IMR-90 (cell line): ENCODE measurements around the gene KRIT1.

Source experiments
- BHLHE40 ChIP-seq: fragments of 150-350 bp; IDR thresholded peaks from 2 replicates; pipeline ENCODE4 v1.6.1; 2016; ENCODE audit warnings: mild to moderate bottlenecking, low read depth, low read length
- MAZ ChIP-seq: IDR thresholded peaks from 2 replicates; pipeline ENCODE4 v1.6.1; 2012; ENCODE audit warnings: low read depth, mild to moderate bottlenecking, low read length, improper control_type of control experiment, moderate library complexity, borderline replicate concordance
- MXI1 ChIP-seq: IDR thresholded peaks from 2 replicates; pipeline ENCODE4 v1.6.1; 2012; ENCODE audit warnings: low read depth, mild to moderate bottlenecking, low read length, moderate library complexity, borderline replicate concordance
- POLR2A ChIP-seq: IDR thresholded peaks from 2 replicates; pipeline ENCODE4 v1.6.1; 2012; ENCODE audit warnings: mild to moderate bottlenecking, low read depth, low read length
- RAD21 ChIP-seq: IDR thresholded peaks from 2 replicates; pipeline ENCODE4 v1.6.1; 2012; ENCODE audit warnings: low read length, improper control_type of control experiment
- SMC3 ChIP-seq: fragments of 150-350 bp; IDR thresholded peaks from 2 replicates; pipeline ENCODE4 v1.6.1; 2016; ENCODE audit warnings: low read depth, mild to moderate bottlenecking, antibody characterized with exemption, low read length, moderate library complexity
- TF ChIP-seq, protein P1 (sequence below): fragments of 150-350 bp; IDR thresholded peaks from 2 replicates; pipeline ENCODE4 v1.6.1; 2016; ENCODE audit warnings: low read depth, mild to moderate bottlenecking, low read length, moderate library complexity, borderline replicate concordance
- TF ChIP-seq, protein P2 (sequence below): conservative IDR thresholded peaks from 2 replicates; pipeline ENCODE4 v1.5.1; 2012; ENCODE audit warnings: mild to moderate bottlenecking, low read depth, low read length, improper control_type of control experiment
- TF ChIP-seq, protein P3 (sequence below): fragments of 150-350 bp; IDR thresholded peaks from 2 replicates; pipeline ENCODE4 v1.6.1; 2017; ENCODE audit warnings: mild to moderate bottlenecking, antibody characterized with exemption, low read length, low read depth

DNA sequence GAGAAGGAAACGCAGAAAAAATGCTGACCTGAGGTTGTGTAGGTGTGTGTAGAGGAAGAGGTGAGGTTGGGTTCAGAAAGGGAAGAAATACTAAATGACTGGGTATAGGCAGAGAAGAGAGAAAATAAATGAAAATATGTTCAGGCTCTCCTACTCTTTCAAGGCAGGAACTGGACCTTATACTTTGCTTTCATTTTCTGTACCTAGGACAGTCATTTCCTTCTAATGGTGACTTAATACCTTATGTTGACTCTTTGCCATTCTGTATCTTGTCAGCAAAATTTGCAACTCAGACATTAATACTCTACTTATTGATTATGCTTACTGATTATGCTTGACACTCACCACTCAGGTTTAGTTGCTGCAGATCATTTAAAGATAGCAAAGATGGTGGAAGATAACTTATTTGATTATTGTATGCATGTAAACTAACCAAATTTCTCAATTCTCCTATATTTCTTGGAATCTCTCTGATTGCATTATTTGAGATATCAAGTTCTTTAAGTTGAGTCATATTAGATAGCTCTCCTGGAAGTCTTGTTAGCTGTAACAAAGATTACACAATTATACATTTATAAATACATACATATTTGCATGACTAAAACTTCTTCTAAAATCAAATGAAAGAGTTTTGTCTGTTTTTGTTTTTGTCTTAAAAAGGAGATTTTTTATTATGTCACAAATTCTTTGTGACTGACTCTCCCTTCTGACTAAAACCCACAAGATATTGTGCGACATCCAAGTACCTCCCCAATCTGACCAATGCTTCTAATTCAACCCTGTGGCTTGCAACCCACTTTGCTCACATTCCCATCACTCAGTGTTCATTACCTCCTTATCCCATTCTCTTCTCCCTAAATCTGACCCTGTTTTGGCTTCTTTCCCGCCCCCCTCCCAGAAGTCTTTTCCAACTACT lies 86.8 kb downstream of the KRIT1 start:
- TF ChIP-seq, protein P1, sequence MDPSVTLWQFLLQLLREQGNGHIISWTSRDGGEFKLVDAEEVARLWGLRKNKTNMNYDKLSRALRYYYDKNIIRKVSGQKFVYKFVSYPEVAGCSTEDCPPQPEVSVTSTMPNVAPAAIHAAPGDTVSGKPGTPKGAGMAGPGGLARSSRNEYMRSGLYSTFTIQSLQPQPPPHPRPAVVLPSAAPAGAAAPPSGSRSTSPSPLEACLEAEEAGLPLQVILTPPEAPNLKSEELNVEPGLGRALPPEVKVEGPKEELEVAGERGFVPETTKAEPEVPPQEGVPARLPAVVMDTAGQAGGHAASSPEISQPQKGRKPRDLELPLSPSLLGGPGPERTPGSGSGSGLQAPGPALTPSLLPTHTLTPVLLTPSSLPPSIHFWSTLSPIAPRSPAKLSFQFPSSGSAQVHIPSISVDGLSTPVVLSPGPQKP, result no peak
- TF ChIP-seq MAZ (no peak), POLR2A (no peak), RAD21 (no peak), MXI1 (no peak), BHLHE40 (no peak), SMC3 (no peak)
- TF ChIP-seq, protein P2, sequence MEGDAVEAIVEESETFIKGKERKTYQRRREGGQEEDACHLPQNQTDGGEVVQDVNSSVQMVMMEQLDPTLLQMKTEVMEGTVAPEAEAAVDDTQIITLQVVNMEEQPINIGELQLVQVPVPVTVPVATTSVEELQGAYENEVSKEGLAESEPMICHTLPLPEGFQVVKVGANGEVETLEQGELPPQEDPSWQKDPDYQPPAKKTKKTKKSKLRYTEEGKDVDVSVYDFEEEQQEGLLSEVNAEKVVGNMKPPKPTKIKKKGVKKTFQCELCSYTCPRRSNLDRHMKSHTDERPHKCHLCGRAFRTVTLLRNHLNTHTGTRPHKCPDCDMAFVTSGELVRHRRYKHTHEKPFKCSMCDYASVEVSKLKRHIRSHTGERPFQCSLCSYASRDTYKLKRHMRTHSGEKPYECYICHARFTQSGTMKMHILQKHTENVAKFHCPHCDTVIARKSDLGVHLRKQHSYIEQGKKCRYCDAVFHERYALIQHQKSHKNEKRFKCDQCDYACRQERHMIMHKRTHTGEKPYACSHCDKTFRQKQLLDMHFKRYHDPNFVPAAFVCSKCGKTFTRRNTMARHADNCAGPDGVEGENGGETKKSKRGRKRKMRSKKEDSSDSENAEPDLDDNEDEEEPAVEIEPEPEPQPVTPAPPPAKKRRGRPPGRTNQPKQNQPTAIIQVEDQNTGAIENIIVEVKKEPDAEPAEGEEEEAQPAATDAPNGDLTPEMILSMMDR, result no peak
- TF ChIP-seq, protein P3, sequence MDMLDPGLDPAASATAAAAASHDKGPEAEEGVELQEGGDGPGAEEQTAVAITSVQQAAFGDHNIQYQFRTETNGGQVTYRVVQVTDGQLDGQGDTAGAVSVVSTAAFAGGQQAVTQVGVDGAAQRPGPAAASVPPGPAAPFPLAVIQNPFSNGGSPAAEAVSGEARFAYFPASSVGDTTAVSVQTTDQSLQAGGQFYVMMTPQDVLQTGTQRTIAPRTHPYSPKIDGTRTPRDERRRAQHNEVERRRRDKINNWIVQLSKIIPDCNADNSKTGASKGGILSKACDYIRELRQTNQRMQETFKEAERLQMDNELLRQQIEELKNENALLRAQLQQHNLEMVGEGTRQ, result no peak
